ENCODE data around the gene PIK3R3. TPM values are rescaled to one million over a fixed set of nuclear protein-coding genes. Genes with fewer than 3 reads are reported as not detected.

Gene PIK3R3
- total RNA-seq, 1 experiment from 2014 or later, result 1.6 TPM

DNA sequence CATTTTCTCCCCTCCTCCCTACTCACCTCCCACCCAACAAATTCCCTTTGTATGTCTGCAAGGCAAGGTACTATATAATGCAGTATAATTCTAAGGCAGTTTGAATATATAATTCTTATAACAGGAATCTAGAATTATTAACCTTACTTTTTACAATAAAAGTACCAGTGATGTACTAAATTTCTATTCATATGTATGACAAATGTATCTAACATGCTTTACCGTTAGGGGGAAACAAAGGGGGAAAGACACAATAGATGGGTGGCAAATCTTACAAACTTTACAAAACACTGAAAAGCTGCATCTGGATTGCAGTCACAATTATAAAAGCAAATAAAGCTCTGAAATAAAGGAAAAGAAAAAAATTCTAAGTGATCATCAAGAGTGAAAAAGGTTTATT is 2.3 kb downstream of the PIK3R3 start:
- Histone ChIP-seq H4K20me1 (ENCODE audit: insufficient read depth) (no peaks in the 10 kb centered on the region), H3K4me1 (ENCODE audit: control insufficient read depth in 1 of 2, insufficient read depth in 2 of 2, low read length in 2 of 2) (peaks cover 14 to 19% of the 10 kb centered on the region in 2 experiments), H3K9me3 (ENCODE audit: control insufficient read depth in 1 of 2, insufficient read depth in 1 of 2, low read depth in 1 of 2, low read length in 2 of 2) (no peaks in the 10 kb centered on the region), H3K79me2 (ENCODE audit: insufficient read depth, low read length) (no peaks in the 10 kb centered on the region), H3K9me2 (ENCODE audit: insufficient read depth) (no peaks in the 10 kb centered on the region), H3K4me3 (replicated peaks in 1 of 2; ENCODE audit: low read depth in 1 of 2, low read length in 2 of 2) (no peak overlapping the region), H3K9ac (ENCODE audit: low read length) (no peak overlapping the region), H3K27me3 (ENCODE audit: insufficient read depth, low read length) (no peaks in the 10 kb centered on the region), H2AFZ (ENCODE audit: low read depth, low read length, poor library complexity, severe bottlenecking) (no peak overlapping the region), H3K27ac (ENCODE audit: low read depth, low read length) (no peak overlapping the region), H3K36me3 (ENCODE audit: control insufficient read depth in 1 of 2, insufficient read depth in 2 of 2, low read length in 2 of 2) (no peaks in the 10 kb centered on the region), H3K4me2 (ENCODE audit: low read length) (no peak overlapping the region)
- DNase-seq (ENCODE audit: low read depth, low spot score) (no peak), ATAC-seq (no peak)
- ChIA-PET RAD21 (ENCODE audit: low non-redundant PET in 1 of 2, low total read pairs in 2 of 2, uncharacterized antibody in 2 of 2, unreplicated experiment in 2 of 2) (no interaction called here), CTCF (no interaction called here), POLR2A (no interaction called here)
- no TSS peak for BruUV-seq (replicated peaks)
- TF ChIP-seq POLR2AphosphoS5 (IDR thresholded peaks at IDR 0.05; ENCODE audit: low read depth, low read length), result no peak
- no peak for TF ChIP-seq FOSL1 (IDR thresholded peaks at IDR 0.05; ENCODE audit: low read depth)
- intact Hi-C loops (cut with micrococcal nuclease), result no loop called here

DNA sequence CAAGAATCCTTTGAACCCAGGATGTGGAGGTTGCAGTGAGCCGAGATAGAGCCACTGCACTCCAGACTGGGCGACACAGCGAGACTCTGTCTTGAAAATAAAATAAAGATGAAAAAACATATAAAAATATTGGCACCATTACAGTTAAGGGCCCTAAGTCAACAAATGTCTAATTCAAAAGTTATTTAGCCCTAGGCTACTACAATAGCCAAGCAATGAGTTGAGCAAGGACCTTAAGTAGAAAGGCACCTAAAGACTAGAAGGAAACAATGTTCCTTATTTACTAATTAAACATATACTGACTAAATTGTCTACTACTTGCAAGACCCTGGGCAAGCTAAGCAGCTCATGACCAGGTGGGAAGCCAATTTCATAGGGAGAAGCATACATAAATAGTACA is 4.1 kb downstream of the PIK3R3 start:
- intact Hi-C loops (cut with micrococcal nuclease), result no loop called here
- ChIA-PET RAD21 (ENCODE audit: low non-redundant PET in 1 of 2, low total read pairs in 2 of 2, uncharacterized antibody in 2 of 2, unreplicated experiment in 2 of 2) (no interaction called here), POLR2A (no interaction called here), CTCF (no interaction called here)
- no peak for ATAC-seq
- Histone ChIP-seq H3K4me2 (ENCODE audit: low read length) (no peak overlapping the region), H3K4me3 (replicated peaks in 1 of 2; ENCODE audit: low read depth in 1 of 2, low read length in 2 of 2) (no peak overlapping the region), H3K9ac (ENCODE audit: low read length) (no peak overlapping the region), H3K9me3 (ENCODE audit: control insufficient read depth in 1 of 2, insufficient read depth in 1 of 2, low read depth in 1 of 2, low read length in 2 of 2) (no peaks in the 10 kb centered on the region), H3K27me3 (ENCODE audit: insufficient read depth, low read length) (no peaks in the 10 kb centered on the region), H3K27ac (ENCODE audit: low read depth, low read length) (no peak overlapping the region), H3K4me1 (ENCODE audit: control insufficient read depth in 1 of 2, insufficient read depth in 2 of 2, low read length in 2 of 2) (peaks cover 8 to 14% of the 10 kb centered on the region in 2 experiments), H3K36me3 (ENCODE audit: control insufficient read depth in 1 of 2, insufficient read depth in 2 of 2, low read length in 2 of 2) (no peaks in the 10 kb centered on the region), H4K20me1 (ENCODE audit: insufficient read depth) (no peaks in the 10 kb centered on the region), H2AFZ (ENCODE audit: low read depth, low read length, poor library complexity, severe bottlenecking) (no peak overlapping the region), H3K79me2 (ENCODE audit: insufficient read depth, low read length) (no peaks in the 10 kb centered on the region), H3K9me2 (ENCODE audit: insufficient read depth) (no peaks in the 10 kb centered on the region)
- BruUV-seq (replicated peaks), result no TSS peak
- TF ChIP-seq SRF (IDR thresholded peaks at IDR 0.05; ENCODE audit: low read depth), result no peak
- no peak for TF ChIP-seq ZNF274 (IDR thresholded peaks at IDR 0.05; ENCODE audit: low read depth, low read length)
- no peak for TF ChIP-seq POLR2A (IDR thresholded peaks at IDR 0.05; ENCODE audit: borderline replicate concordance, extremely low read depth, insufficient read depth, insufficient read length)
- TF ChIP-seq YY1 (IDR thresholded peaks at IDR 0.05; ENCODE audit: extremely low read depth, insufficient replicate concordance, low read depth, low read length), result no peak
- TF ChIP-seq, protein P1, sequence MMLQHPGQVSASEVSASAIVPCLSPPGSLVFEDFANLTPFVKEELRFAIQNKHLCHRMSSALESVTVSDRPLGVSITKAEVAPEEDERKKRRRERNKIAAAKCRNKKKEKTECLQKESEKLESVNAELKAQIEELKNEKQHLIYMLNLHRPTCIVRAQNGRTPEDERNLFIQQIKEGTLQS (IDR thresholded peaks at IDR 0.05), result no peak
- no peak for TF ChIP-seq EGR1 (IDR thresholded peaks at IDR 0.05; ENCODE audit: low read depth)
- DNase-seq (ENCODE audit: low read depth, low spot score), result no peak
